GM23338 (cell line): ENCODE data around the gene CUX1. TPM values are rescaled to one million over a fixed set of nuclear protein-coding genes. Genes with fewer than 3 reads are reported as not detected.

Experiments
- ATAC-seq: fragments of 200-7000 bp; cut with Tn5 transposase; 3 replicates; pipeline ENCODE4 v1.9.1; 2020
- DNase-seq: peaks from one replicate; pipeline ENCODE4 v3.0.0-alpha.2; 2015; ENCODE audit warnings: low spot score
- H2AFZ ChIP-seq: fragments of 200-600 bp; sonication (generic); 2 replicates; pipeline ENCODE4 v1.8.0; 2016; ENCODE audit warnings: antibody characterized with exemption, mild to moderate bottlenecking, moderate library complexity
- H3F3A ChIP-seq: fragments of 200-600 bp; sonication (generic); replicated peaks from 2 replicates; pipeline ENCODE4 v1.8.0; 2017; ENCODE audit warnings: antibody characterized with exemption, mixed run types, low read depth
- H3K27ac ChIP-seq: fragments of 200-600 bp; sonication (generic); 2 replicates; pipeline ENCODE4 v1.6.1; 2016; ENCODE audit warnings: low read depth
- H3K27me3 ChIP-seq: fragments of 200-600 bp; sonication (generic); 2 replicates; pipeline ENCODE4 v1.8.0; 2016; ENCODE audit warnings: mild to moderate bottlenecking, mixed run types, moderate library complexity; ENCODE audit not compliant: insufficient read depth
- H3K36me3 ChIP-seq: fragments of 200-600 bp; sonication (generic); 2 replicates; pipeline ENCODE4 v1.8.0; 2016; ENCODE audit warnings: mild to moderate bottlenecking; ENCODE audit not compliant: insufficient read depth
- H3K4me1 ChIP-seq: fragments of 200-600 bp; sonication (generic); 2 replicates; pipeline ENCODE4 v1.8.0; 2016; ENCODE audit warnings: mild to moderate bottlenecking, moderate library complexity; ENCODE audit not compliant: insufficient read depth
- H3K4me2 ChIP-seq: fragments of 200-600 bp; sonication (generic); 2 replicates; pipeline ENCODE4 v1.7.1; 2017; ENCODE audit warnings: mixed run types
- H3K4me3 ChIP-seq: fragments of 200-600 bp; sonication (generic); 2 replicates; pipeline ENCODE4 v1.6.1; 2016; ENCODE audit warnings: mixed run types
- H3K79me2 ChIP-seq: fragments of 200-600 bp; sonication (generic); replicated peaks from 2 replicates; pipeline ENCODE4 v1.8.0; 2017; ENCODE audit warnings: mild to moderate bottlenecking; ENCODE audit not compliant: insufficient read depth
- H3K9me2 ChIP-seq: fragments of 200-600 bp; sonication (generic); 2 replicates; pipeline ENCODE4 v1.8.0; 2017; ENCODE audit not compliant: insufficient read depth
- H4K20me1 ChIP-seq: fragments of 200-600 bp; sonication (generic); replicated peaks from 2 replicates; pipeline ENCODE4 v1.8.0; 2017; ENCODE audit warnings: mild to moderate bottlenecking; ENCODE audit not compliant: insufficient read depth
- H3K27ac Mint-ChIP-seq: 2 replicates; pipeline ENCODE4 v1.8.0; 2020; ENCODE audit warnings: inconsistent platforms, mild to moderate bottlenecking, moderate library complexity, mixed read lengths
- H3K27me3 Mint-ChIP-seq: 3 replicates; pipeline ENCODE4 v1.8.0; 2022; ENCODE audit warnings: low read depth, mild to moderate bottlenecking, moderate library complexity, mixed read lengths, inconsistent platforms; ENCODE audit not compliant: insufficient read depth, poor library complexity
- H3K36me3 Mint-ChIP-seq: 3 replicates; pipeline ENCODE4 v1.8.0; 2021; ENCODE audit warnings: low read depth, mild to moderate bottlenecking, inconsistent platforms, moderate library complexity, mixed read lengths
- H3K4me1 Mint-ChIP-seq: 3 replicates; pipeline ENCODE4 v1.8.0; 2020; ENCODE audit warnings: mild to moderate bottlenecking, inconsistent platforms, mixed read lengths
- H3K4me3 Mint-ChIP-seq: 3 replicates; pipeline ENCODE4 v1.8.0; 2021; ENCODE audit warnings: moderate library complexity, mild to moderate bottlenecking, inconsistent platforms, mixed read lengths
- H3K9me3 Mint-ChIP-seq: 3 replicates; pipeline ENCODE4 v1.8.0; 2020; ENCODE audit warnings: moderate library complexity, mild to moderate bottlenecking, inconsistent platforms, mixed read lengths
- CREB1 ChIP-seq: fragments of 250-450 bp; sonication (Bioruptor Pico); IDR thresholded peaks from 2 replicates; pipeline ENCODE4 v1.5.0; 2020; ENCODE audit warnings: low read depth, mild to moderate bottlenecking, moderate library complexity
- EZH2 ChIP-seq: fragments of 200-600 bp; sonication (generic); IDR thresholded peaks from one replicate; pipeline ENCODE4 v1.8.0; 2017; ENCODE audit warnings: antibody characterized with exemption, mild to moderate bottlenecking, low read depth; ENCODE audit not compliant: unreplicated experiment
- EZH2phosphoT487 ChIP-seq: fragments of 200-600 bp; sonication (generic); IDR thresholded peaks from one replicate; pipeline ENCODE4 v1.8.1; 2018; ENCODE audit warnings: antibody characterized with exemption; ENCODE audit not compliant: unreplicated experiment
- JUNB ChIP-seq: IDR thresholded peaks from one replicate; pipeline ENCODE4 v1.6.1; 2016; ENCODE audit warnings: antibody characterized with exemption; ENCODE audit not compliant: unreplicated experiment
- NANOG ChIP-seq: IDR thresholded peaks from 2 replicates; pipeline ENCODE4 v1.6.1; 2016; ENCODE audit warnings: antibody characterized with exemption, borderline replicate concordance
- POLR2AphosphoS5 ChIP-seq: IDR thresholded peaks from 2 replicates; pipeline ENCODE4 v1.6.1; 2016; ENCODE audit warnings: antibody characterized with exemption, low read depth
- STAT1 ChIP-seq: IDR thresholded peaks from one replicate; pipeline ENCODE4 v1.6.1; 2016; ENCODE audit warnings: antibody characterized with exemption; ENCODE audit not compliant: unreplicated experiment
- polyA plus RNA-seq: library from polyadenylated mRNA; unstranded; fragments of >200 nt; fragmentation: Nextera tagmentation; extraction: Ambion mirVana; gene quantifications from 2 replicates; pipeline ENCODE4 v1.2.1, GENCODE V29; 2016
- total RNA-seq: library from RNA; depleted of rRNA; stranded (reverse); fragments of >200 nt; shearing (Covaris generic); gene quantifications from 2 replicates; pipeline ENCODE4 v1.2.3, GENCODE V29; 2014
- TF ChIP-seq, protein P1 (sequence below): IDR thresholded peaks from one replicate; pipeline ENCODE4 v1.6.1; 2018; ENCODE audit warnings: antibody characterized with exemption; ENCODE audit not compliant: unreplicated experiment
- TF ChIP-seq, protein P2 (sequence below): fragments of 250-450 bp; sonication (Bioruptor Pico); IDR thresholded peaks from 2 replicates; pipeline ENCODE4 v1.5.0; 2020; ENCODE audit warnings: mild to moderate bottlenecking, moderate library complexity
- TF ChIP-seq, protein P3 (sequence below): IDR thresholded peaks from 2 replicates; pipeline ENCODE4 v1.6.1; 2016; ENCODE audit warnings: antibody characterized with exemption

Gene CUX1
- total and polyA plus RNA-seq, 2 experiments from 2014 or later, result 49.9 to 64.0 TPM

DNA sequence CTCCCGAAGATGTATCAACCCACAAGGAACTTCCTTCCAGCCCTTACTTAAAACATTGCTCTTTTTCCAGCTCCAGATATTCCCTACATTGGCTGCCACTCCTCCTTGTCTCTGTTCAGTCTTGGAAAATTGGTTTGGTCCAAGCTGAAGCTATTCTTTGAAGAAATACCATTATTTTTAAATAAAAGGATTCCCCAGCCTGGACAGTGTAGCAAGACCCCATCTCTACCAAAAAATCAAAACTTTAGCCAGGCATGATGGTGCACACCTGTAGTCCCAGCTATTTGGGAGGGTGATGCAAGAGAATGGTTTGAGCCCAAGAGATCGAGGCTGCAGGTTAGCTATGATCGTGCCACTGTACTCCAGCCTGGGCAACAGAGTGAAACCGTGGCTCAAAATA lies 159.8 kb downstream of the CUX1 start:
- no peaks in the 10 kb centered on the region for H3K27me3 ChIP-seq
- no peaks in the 10 kb centered on the region for H3K9me2 ChIP-seq
- no peaks in the 10 kb centered on the region for H3K36me3 ChIP-seq
- no peak overlapping the region for H3K27ac ChIP-seq
- no peak overlapping the region for H2AFZ ChIP-seq
- ATAC-seq (no peak), DNase-seq (no peak)
- no peak overlapping the region for H3K27ac Mint-ChIP-seq
- H3K4me1 ChIP-seq, result no peaks in the 10 kb centered on the region
- H3K4me2 ChIP-seq, result no peak overlapping the region
- no peak overlapping the region for H3K4me3 ChIP-seq
- H3K27me3 Mint-ChIP-seq, result peaks cover 4% of the 10 kb centered on the region
- no peaks in the 10 kb centered on the region; the same call in 2 of the 3 replicates for H3K9me3 Mint-ChIP-seq
- H3K4me1 Mint-ChIP-seq, result peaks cover 22% of the 10 kb centered on the region
- H4K20me1 ChIP-seq, result peaks cover 3% of the 10 kb centered on the region
- no peaks in the 10 kb centered on the region for H3F3A ChIP-seq
- no peak for TF ChIP-seq STAT1
- TF ChIP-seq POLR2AphosphoS5, result no peak
- TF ChIP-seq NANOG, result no peak
- TF ChIP-seq JUNB, result no peak
- TF ChIP-seq, protein P1, sequence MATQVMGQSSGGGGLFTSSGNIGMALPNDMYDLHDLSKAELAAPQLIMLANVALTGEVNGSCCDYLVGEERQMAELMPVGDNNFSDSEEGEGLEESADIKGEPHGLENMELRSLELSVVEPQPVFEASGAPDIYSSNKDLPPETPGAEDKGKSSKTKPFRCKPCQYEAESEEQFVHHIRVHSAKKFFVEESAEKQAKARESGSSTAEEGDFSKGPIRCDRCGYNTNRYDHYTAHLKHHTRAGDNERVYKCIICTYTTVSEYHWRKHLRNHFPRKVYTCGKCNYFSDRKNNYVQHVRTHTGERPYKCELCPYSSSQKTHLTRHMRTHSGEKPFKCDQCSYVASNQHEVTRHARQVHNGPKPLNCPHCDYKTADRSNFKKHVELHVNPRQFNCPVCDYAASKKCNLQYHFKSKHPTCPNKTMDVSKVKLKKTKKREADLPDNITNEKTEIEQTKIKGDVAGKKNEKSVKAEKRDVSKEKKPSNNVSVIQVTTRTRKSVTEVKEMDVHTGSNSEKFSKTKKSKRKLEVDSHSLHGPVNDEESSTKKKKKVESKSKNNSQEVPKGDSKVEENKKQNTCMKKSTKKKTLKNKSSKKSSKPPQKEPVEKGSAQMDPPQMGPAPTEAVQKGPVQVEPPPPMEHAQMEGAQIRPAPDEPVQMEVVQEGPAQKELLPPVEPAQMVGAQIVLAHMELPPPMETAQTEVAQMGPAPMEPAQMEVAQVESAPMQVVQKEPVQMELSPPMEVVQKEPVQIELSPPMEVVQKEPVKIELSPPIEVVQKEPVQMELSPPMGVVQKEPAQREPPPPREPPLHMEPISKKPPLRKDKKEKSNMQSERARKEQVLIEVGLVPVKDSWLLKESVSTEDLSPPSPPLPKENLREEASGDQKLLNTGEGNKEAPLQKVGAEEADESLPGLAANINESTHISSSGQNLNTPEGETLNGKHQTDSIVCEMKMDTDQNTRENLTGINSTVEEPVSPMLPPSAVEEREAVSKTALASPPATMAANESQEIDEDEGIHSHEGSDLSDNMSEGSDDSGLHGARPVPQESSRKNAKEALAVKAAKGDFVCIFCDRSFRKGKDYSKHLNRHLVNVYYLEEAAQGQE, result no peak
- TF ChIP-seq EZH2, result no peak
- TF ChIP-seq, protein P2, sequence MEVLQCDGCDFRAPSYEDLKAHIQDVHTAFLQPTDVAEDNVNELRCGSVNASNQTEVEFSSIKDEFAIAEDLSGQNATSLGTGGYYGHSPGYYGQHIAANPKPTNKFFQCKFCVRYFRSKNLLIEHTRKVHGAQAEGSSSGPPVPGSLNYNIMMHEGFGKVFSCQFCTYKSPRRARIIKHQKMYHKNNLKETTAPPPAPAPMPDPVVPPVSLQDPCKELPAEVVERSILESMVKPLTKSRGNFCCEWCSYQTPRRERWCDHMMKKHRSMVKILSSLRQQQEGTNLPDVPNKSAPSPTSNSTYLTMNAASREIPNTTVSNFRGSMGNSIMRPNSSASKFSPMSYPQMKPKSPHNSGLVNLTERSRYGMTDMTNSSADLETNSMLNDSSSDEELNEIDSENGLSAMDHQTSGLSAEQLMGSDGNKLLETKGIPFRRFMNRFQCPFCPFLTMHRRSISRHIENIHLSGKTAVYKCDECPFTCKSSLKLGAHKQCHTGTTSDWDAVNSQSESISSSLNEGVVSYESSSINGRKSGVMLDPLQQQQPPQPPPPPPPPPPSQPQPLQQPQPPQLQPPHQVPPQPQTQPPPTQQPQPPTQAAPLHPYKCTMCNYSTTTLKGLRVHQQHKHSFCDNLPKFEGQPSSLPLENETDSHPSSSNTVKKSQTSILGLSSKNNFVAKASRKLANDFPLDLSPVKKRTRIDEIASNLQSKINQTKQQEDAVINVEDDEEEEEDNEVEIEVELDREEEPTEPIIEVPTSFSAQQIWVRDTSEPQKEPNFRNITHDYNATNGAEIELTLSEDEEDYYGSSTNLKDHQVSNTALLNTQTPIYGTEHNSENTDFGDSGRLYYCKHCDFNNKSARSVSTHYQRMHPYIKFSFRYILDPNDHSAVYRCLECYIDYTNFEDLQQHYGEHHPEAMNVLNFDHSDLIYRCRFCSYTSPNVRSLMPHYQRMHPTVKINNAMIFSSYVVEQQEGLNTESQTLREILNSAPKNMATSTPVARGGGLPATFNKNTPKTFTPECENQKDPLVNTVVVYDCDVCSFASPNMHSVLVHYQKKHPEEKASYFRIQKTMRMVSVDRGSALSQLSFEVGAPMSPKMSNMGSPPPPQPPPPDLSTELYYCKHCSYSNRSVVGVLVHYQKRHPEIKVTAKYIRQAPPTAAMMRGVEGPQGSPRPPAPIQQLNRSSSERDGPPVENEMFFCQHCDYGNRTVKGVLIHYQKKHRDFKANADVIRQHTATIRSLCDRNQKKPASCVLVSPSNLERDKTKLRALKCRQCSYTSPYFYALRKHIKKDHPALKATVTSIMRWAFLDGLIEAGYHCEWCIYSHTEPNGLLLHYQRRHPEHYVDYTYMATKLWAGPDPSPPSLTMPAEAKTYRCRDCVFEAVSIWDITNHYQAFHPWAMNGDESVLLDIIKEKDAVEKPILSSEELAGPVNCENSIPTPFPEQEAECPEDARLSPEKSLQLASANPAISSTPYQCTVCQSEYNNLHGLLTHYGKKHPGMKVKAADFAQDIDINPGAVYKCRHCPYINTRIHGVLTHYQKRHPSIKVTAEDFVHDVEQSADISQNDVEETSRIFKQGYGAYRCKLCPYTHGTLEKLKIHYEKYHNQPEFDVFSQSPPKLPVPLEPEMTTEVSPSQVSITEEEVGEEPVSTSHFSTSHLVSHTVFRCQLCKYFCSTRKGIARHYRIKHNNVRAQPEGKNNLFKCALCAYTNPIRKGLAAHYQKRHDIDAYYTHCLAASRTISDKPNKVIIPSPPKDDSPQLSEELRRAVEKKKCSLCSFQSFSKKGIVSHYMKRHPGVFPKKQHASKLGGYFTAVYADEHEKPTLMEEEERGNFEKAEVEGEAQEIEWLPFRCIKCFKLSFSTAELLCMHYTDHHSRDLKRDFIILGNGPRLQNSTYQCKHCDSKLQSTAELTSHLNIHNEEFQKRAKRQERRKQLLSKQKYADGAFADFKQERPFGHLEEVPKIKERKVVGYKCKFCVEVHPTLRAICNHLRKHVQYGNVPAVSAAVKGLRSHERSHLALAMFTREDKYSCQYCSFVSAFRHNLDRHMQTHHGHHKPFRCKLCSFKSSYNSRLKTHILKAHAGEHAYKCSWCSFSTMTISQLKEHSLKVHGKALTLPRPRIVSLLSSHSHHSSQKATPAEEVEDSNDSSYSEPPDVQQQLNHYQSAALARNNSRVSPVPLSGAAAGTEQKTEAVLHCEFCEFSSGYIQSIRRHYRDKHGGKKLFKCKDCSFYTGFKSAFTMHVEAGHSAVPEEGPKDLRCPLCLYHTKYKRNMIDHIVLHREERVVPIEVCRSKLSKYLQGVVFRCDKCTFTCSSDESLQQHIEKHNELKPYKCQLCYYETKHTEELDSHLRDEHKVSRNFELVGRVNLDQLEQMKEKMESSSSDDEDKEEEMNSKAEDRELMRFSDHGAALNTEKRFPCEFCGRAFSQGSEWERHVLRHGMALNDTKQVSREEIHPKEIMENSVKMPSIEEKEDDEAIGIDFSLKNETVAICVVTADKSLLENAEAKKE (CRISPR knock-in tag), result no peak
- no peak for TF ChIP-seq CREB1
- TF ChIP-seq, protein P3, sequence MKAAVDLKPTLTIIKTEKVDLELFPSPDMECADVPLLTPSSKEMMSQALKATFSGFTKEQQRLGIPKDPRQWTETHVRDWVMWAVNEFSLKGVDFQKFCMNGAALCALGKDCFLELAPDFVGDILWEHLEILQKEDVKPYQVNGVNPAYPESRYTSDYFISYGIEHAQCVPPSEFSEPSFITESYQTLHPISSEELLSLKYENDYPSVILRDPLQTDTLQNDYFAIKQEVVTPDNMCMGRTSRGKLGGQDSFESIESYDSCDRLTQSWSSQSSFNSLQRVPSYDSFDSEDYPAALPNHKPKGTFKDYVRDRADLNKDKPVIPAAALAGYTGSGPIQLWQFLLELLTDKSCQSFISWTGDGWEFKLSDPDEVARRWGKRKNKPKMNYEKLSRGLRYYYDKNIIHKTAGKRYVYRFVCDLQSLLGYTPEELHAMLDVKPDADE, result no peak
- no peak for TF ChIP-seq EZH2phosphoT487
- no peak overlapping the region for H3K4me3 Mint-ChIP-seq
- H3K79me2 ChIP-seq, result peaks cover 53% of the 10 kb centered on the region
- peaks cover 9% of the 10 kb centered on the region; the same call in 2 of the 3 replicates for H3K36me3 Mint-ChIP-seq
